Stimulated activated CD8-positive, alpha-beta memory T cell treated with anti-CD3 and anti-CD28 coated beads, Interleukin-15, amount 100 ng/mL, for 24 hours (primary cell): Measurements from ENCODE around the gene CETN2.
"Not testable (repeated sequence)": the region's sequence is repeated elsewhere in the genome, so short reads cannot be mapped to it uniquely, and the experiment has no call there.

Experiments used
- DNase-seq: peaks from one replicate; pipeline ENCODE4 v3.0.0-alpha.2; 2020; ENCODE audit warnings: low read depth

The CETN2 gene

DNA sequence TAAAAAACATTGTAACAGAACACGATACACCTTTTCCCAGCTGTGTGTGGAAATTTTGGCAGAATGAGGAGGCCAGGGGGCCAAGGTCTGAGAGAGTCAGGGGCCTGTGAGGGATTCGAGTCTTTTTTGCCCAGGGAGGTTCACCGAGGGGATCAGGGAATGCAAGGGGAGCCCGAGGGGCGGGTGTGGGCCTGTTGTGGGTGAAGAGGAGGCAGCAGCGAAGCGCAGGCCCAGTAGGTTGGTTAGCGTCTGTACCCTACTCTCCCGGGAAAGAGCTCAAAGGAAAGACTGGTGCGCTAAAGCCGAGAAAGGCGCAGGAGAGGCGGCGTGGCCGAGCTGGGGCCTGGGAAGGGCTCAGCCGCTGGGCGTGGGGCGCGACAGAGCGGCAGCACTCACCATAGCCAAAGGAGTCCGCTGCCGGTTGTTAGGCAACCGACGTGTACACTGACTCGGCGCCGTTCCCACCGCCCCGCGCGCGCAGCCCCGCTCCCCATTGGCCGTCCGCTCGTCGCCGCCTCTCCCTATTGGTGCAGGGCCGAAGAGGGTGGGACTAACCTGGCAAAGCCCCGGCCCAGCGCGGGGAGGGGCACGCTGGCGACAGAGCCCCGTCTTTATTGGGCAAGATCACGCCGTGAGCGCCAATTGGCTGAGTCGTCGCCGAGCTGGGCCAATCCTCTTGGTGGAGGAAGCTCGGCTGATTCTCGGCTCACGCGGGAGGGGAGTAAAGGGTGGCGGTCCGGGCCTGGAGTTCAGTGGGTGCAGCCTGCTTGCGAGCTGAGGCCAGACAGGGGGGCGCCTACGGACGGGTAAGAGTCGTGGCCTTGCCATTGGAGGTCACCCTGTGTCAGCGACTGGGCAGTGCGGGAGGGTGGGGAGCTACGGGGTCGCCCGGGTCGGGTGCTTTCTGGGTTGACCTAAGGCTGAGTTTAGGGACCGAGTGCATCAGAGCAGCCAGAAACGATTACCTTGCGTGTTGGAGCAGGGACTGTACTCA lies at the start of gene CETN2, which contains the start of gene NSDHL:
TSS of gene CETN2 (minus strand) at position 446 of the 994 bp plus-strand sequence. CDS start at position 399, 47 bp downstream.
TSS of gene NSDHL (plus strand) at position 752 of the 994 bp plus-strand sequence. CDS start 15,262 bp downstream, outside the sequence.
- DNase-seq, result peak; percentile 76

DNA sequence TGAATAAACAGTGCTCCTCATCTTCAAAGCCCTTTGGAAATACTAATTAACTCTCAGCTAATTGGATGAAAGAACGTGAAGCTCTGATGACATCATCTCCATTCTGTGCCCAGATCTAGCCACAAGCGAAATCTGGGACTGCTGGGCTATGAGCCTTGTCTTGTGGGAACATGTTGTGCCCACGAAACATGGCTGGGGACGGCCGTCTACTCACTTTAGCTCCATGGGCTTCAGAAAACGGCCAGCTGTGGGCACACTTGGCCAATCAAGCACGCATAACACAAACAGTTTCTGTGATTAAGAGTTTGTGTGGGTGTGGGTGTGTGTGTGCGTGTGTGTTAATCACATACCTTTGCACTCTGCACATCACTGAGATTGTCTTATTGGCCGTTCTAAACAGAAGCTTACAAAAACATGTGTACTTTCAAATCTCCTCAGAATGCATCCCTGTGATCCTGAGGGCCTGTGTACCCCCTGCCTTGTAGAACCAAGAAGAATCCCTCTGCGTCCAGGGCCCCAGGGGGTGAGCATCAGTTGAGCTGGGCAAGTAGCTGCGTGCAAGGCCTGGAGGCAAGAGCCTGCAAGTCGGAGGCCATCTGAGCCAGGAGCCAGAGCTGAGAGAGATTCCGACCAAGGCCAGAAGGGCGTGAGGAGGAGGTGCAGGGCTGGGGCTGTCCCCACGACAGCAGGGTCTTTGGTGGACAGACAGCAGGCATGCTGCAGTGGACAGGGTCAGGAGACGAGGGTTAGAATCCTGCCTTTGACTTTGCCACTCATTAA lies 48.6 kb upstream of the CETN2 start:
- no peak for DNase-seq

DNA sequence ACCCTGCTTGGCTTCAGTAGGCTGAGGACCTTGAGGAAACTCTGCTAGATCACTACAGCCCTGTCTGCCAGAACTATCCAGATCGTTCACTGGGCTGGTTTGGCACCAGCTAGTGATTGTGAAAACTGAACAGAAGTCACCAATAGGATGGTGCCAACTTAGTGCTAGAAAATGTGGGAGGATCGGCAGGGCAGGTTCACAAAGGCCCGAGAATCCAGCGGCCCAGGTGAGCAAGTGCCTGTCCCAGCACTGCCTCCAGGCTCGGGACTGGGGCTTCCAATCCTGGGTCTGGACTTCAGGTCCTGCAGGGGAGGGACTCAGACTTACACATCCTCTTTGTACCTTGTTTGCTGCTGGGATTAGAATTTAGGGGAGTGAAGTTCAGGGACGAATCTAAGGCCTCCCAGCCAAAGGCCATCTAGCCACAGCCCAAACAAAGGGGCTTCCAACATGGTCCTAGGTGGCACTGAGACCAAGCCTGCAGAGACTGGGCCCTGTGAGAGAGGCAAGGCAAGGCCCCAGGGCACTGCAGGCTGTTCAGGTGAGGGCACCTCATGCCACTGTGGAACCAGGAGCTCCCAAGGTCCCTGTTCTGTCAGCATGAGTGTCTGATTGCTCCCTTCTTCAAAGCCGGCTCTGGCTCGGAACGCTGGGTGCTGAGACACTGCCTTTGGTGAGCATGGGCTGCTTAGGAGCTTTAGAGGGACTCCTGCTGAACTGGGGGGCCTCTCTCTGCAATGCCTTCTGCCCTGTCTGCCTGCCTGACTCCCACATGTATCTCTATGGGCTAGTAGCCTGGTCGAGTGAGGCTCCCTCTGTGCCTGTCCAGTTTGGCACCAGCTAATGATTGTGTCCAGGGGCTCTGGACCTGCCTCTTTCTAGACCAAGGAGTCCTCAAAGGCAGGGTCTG lies 46.6 kb upstream of the CETN2 start:
- no peak for DNase-seq

DNA sequence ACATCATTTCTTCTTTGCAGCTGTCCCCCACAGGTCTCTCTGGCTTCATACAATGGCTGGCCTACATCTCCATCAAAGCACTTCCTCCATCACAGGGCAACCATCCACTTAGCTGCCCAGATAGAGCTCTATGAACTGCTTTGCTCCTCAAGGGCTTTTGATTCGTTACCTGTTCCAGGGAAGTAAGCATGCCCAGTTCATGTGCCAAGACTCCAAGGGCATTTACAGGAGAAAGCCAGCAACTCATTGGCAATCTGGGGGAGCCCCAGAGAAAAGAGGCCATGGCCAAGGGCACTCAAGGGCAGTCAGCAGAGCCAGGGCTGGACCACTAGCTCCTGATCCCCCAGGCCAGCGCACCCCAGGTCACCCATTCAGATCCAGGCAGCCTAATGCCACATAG lies 42.8 kb upstream of the CETN2 start:
- no peak for DNase-seq

DNA sequence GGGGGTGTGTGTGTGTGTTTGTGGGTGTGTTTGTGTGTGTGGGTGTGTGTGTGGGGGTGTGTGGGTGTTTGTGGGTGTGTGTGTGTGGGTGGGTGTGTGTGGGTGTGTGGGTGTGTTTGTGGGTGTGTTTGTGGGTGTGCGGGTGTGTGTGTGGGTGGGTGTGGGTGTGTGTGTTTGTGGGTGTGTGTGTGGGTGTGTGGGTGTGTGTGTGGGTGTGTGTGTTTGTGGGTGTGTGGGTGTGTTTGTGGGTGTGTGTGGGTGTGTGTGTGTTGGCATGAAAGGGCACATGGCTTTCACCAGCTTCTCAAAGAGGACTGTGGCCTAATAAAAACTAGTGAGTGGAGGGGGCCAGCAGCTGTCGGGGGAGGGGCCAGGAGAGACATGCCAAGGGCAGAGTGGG lies 42.0 kb upstream of the CETN2 start:
- no peak for DNase-seq

DNA sequence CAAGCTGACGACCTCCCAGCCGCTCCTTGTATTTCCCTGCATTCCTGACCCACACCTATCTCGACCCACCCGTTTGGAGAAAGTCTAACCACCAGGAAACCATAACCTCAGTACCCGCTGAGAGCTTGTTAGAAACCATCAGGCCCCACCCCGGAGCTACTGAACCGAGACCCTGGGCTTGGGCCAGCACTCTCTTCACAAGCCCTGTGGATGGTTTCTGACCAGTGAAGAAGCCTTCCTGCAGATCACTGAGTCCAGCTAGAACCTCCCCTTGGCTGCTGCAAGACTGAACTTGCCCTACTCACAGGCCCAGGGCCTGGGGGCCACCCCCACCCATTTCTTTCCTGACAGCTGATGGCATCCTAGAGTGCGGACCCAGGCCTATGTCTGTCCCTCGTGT lies 40.7 kb upstream of the CETN2 start:
- DNase-seq, result no peak

DNA sequence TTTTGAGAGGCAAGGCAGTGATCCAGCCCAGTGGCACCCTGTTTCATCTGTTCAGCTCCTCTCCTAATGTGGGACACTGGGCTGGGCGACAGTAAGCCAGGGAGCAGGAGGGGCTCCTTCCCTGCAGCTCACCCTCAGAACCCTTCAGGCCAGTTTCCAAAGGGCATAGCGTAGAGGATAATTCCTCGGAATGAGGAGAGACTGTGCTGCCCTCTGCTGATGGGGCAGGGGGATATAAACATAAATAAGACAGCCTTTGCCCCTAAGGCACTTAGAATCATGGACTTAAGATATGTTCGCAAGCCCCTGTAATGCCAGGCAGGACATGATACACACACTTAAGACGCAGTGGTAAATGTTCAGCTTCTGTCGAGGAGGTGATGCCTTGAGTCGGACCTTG lies 39.4 kb upstream of the CETN2 start:
- DNase-seq, result no peak

DNA sequence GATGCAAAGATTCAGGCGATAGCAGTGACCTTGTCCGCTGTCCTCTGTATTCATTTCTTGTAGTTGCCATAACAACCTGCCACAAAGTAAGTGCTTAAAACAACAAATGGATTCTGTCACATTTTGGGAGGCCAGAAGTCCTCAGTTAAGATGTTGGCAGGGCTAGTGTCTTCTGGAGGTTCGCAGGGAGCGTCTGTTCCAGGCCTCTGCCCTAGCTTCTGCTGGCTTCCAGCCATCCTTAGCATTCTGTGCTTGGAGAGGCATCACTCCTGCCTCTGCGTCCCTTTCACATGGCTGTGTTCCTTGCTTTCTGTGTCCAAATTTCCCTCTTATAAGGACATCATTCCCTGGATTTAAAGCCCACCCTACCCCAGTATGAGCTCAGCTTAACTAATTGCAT lies 35.8 kb upstream of the CETN2 start:
- no peak for DNase-seq

DNA sequence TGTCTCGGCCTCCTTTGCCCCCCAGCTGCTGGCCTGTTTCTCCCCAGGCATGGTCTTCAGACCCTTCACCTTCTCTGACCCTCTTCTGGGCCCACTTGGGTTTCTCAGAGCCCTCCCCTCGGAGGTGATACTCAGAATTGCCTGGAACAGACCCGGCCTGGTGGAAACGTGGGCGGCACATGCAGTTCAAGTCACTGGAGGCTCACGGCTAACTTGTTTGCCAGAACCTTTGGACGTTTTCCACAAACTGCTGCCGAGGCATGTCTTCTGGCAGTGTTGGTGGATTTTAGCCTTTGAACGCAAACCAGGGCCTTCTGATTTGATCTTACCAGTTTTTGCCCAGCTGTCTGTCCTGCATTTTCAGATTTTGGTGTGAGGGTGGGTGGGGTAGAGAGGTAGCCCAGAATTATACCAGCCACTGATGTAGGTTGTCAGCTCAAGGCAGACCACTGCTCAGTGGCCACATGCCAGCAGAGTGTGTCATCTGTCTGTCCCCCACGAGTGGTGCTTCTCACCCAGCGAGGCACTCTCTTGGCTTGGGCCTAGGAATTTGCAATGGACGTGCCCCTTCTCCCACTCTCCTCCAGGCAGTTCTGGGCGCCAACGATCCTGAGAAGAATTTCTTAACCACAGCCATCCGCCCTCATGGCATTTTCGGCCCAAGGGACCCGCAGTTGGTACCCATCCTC lies 34.8 kb upstream of the CETN2 start:
- no peak for DNase-seq

DNA sequence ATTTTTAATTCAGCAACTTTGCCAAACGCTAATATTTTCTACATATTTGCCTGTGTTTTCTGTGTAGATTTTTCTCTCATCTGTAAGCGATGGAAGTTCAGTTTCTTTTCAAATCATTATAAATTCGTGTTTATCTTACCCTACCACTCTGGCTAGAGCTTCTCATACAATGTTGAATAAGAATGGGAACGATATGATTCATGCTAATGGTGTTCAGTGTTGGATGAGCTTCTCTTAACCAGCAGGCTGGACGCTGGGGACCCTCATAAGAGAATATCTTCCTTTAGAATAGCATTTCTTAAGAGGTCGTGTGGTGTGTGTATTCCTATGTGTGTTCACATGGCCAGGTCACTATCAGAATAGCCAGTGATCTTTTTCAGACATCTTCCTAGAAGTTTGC lies 31.3 kb upstream of the CETN2 start:
- no peak for DNase-seq

DNA sequence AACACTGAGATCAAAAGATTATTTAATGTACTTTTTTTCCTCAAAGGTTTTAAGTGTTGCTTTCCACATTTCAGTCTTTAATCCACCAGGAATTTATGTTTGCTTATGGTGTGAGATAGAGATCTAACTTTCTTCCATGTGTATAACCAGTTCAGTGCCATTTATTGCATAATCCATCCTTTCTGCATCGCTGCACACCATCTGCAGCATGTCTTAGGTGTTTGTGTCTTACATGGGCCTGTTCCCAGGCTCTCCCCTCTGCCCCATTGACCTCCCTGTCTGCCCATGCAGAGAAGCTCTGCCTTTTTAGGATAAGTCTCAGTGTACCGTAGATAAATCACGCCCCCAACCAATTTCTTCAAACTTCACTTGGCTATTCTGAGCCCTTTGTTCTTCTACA lies 30.6 kb upstream of the CETN2 start:
- DNase-seq, result no peak

DNA sequence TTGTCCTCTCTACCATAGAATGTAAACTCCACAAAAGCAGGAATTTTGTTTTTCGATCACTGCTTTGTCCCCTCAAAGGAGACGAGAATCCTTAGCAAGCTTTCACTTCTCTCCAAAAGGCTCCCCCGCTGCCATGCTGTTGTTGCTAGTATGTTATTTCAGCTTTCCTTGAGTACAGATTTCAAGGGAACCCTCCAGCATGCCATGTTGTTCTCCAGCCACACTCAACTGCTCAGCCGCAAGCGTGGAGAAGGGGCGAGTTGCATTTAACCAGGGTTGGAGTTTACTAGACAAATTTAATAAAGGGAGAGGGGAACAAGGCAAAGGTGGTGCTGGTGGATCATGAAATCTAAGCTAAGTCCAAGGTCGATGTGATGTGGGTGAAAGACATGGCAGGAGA lies 23.4 kb upstream of the CETN2 start:
- no peak for DNase-seq

DNA sequence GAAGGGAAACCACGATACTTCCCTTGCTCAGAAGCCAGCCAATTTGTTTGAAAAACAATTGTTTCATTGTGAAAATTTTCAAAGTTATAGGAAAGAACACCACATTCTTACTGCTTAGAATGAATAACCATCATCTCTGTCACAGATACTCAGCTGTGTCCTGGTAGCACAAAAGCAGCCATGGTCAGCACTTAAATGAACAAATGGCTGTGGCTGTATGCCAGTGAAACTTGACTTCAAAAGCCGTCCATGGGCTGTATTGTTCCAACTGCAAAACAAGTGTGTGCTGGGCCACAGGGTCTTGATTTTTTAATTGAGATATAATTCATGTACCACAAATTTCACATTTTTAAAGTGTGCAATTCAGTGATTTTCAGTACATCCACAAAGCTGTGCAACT lies 19.9 kb upstream of the CETN2 start:
- no peak for DNase-seq

DNA sequence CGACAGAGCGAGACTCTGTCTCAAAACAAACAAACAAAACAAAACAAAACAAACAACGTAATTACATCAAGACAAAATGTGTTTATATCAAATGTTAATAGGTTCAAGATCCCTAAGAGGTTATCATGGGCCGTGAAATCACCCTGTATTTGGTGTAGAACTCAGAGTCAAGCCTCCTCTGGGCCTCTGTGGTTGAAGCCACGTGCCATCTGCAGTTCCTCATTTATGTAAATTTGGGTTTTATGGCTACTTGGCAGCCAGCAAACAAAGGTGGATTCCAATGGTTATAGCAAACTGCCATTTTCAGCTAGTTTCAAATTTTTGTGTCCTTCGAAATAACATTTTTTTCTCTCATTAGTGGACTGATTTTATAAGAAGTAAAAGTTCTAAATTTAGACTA lies 16.7 kb upstream of the CETN2 start:
- no peak for DNase-seq

DNA sequence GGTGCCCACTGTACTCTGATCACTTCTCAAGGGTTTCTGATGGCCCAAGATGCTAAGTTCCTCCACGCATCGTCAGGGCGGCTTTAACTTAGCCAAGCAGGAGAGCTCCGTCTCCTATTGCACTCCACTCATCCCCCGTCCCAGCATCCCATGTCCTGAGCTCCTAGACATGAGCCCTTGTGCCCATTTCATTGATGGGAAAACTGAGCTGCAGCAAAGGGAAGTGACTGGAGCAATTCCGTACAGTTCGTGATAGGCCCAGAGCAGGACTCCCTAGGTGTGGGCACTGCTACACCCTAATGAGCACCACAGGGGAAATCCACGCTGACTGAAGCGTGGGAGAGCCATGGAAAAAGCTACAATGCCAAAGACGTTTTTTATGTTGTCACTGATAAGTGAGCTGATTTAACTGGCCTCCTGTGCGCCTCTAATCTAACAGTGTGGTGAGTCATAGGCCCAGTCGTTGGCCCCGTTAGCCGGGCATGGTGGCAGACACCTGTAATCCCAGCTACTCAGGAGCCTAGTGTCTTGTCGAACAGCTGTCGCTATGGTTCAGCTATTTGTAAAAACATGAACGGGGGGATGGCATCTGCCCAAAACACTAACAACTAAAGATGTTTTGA lies 15.2 kb upstream of the CETN2 start:
- DNase-seq, result no peak

DNA sequence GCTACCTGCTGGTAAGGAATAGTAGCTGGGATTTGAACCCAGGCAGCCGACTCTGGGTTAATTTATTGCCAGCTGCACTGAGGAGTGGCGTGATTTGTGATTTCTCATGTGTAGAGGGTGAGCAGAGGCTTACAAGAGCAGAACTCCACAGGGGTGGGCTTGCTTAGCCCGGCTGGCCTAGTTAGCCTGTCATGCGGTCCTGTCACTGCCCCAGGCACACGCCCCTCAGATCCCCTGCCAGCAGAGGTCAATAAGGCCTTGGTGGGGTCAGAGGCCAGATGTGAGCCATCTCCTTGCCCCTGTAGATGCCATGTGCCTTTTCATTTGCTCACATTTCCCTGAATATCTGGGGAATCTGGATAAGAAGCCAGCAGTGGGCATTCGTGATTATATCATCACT lies 13.7 kb upstream of the CETN2 start:
- DNase-seq, result no peak

DNA sequence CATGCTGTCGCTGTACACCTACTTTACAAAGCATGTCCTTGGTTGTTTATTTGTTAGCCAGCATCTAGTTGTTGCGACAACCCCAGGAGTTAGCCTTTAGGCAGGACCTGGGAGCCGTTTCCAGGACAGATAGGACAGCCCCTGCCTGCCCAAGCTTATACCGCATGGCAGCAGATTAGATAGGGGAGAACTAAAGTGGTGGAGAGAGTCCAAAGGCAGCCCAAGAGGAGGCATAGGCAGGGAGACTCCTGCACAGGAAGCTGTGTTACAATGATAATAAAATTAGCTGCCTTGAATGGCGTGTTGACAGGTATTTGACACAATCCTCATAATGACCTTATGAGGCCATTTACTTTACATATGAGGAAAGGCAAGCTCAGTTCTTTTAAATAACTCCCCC lies 13.3 kb upstream of the CETN2 start:
- no peak for DNase-seq

DNA sequence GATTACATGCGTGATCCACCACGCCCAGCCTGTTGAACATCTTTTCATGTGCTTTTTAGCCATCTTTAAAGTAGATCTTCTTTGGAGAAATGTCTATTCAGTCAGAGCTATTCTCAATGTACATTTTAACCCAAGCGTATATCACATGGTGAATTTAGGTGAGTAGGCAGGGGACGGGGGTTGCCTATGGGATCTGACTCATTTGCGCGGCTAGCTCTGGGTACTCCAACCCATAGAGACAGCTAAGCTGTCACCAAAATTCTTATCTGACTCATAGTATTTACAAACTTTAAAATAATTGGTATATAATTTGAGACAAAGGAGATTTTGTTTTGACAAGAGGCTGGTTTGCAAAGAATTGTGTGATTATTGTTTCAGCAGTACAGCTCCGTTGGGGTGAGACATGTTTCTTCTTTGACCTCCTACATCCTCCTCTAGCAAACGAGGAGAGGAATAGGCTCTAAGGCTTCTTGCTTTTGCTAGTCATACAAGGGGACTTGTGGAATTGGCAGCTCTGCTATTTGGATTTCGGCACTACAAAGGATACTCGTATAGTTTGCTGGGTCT lies 12.3 kb upstream of the CETN2 start:
- no peak for DNase-seq

DNA sequence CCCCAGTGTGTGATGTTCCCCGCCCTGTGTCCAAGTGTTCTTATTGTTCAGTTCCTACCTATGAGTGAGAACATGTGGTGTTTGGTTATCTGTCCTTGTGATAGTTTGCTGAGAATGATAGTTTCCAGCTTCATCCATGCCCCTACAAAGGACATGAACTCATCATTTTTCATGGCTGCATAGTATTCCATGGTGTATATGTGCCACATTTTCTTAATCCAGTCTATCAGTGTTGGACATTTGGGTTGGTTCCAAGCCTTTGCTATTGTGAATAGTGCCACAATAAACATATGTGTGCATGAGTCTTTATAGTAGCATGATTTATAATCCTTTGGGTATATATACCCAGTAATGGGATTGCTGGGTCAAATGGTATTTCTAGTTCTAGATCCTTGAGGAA lies 4.9 kb upstream of the CETN2 start:
- not testable (repeated sequence) for DNase-seq

DNA sequence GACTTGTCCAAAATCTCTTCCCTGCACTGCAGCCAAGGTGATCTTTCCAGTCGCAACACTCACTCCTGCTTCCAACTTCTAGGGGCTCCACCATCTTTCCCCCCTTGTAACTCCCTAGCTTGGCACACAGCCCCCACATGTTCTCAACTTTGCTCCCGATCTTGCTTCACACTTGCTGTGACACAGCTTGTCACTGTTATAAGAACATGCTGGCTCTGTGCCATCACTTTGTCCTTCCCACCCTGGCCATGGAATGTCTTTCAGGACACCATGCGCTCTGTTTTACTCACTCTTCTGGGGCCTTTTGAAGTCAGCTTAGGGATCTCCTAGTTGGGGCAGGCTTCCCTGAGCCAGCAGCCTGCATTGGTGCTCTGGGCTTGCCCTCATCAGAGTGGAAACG lies 2.8 kb upstream of the CETN2 start:
- DNase-seq, result no peak

DNA sequence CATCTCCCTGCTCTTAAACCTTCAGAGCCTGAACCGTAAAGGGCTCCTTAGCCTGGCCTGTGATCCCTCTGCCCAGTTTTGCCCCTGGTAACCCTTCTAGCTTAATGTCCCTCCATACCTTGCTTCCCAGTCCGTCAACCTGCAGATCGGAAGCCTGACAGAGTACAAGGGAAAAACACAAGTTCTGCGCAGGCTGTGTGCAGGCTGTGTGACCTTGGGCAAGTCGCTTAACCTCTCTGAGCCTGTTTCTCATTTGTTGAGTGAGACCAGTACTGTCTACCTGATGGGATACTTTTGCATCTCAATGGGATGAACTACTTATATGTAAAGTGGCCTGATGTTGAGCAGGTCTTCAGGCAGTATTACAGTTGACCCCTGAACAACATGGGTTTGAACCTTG lies 2.0 kb upstream of the CETN2 start:
- no peak for DNase-seq
